Parathyroid adenoma (tissue), 2 donors: ENCODE measurements around the gene PIK3R6.

ENCODE experiments used
- H2AFZ ChIP-seq: fragments of 300-600 bp; sonication (generic); one replicate; pipeline ENCODE4 v1.7.0; 2017; ENCODE audit warnings: antibody characterized with exemption, mild to moderate bottlenecking
- H3K27ac ChIP-seq: fragments of 300-600 bp; sonication (generic); one replicate; pipeline ENCODE4 v1.7.0; 2017
- H3K27me3 ChIP-seq: fragments of 300-600 bp; sonication (generic); one replicate; pipeline ENCODE4 v1.7.0; 2017; ENCODE audit warnings: low read length; ENCODE audit not compliant: control insufficient read depth, insufficient read depth
- H3K36me3 ChIP-seq: fragments of 300-600 bp; sonication (generic); one replicate; pipeline ENCODE4 v1.7.0; 2017; ENCODE audit warnings: low read length; ENCODE audit not compliant: control insufficient read depth, insufficient read depth
- H3K4me1 ChIP-seq: fragments of 300-600 bp; sonication (generic); one replicate; pipeline ENCODE4 v1.7.0; 2017; ENCODE audit warnings: control low read depth
- H3K4me2 ChIP-seq: fragments of 300-600 bp; sonication (generic); one replicate; pipeline ENCODE4 v1.7.0; 2017; ENCODE audit warnings: low read length
- H3K4me3 ChIP-seq: fragments of 300-600 bp; sonication (generic); one replicate; pipeline ENCODE4 v1.7.0; 2017; ENCODE audit warnings: low read depth, low read length
- H3K79me2 ChIP-seq: fragments of 300-600 bp; sonication (generic); one replicate; pipeline ENCODE4 v1.7.0; 2017; ENCODE audit warnings: control low read depth
- H3K9ac ChIP-seq: fragments of 300-600 bp; sonication (generic); one replicate; pipeline ENCODE4 v1.7.0; 2017; ENCODE audit warnings: mild to moderate bottlenecking
- H3K9me3 ChIP-seq: fragments of 300-600 bp; sonication (generic); one replicate; pipeline ENCODE4 v1.7.0; 2017; ENCODE audit warnings: low read length; ENCODE audit not compliant: control insufficient read depth
- CTCF ChIP-seq: fragments of 300-600 bp; sonication (generic); IDR thresholded peaks from one replicate; pipeline ENCODE4 v1.7.0; 2017; ENCODE audit warnings: antibody characterized with exemption, mild to moderate bottlenecking
- donor health status: primary hyperparathyroidism.

The PIK3R6 gene

GRCh38 chr17:8782176-8782575, 85.3 kb downstream of the PIK3R6 start:
- no peak overlapping the region for H3K4me2 ChIP-seq
- no peak overlapping the region for H3K9ac ChIP-seq
- no peaks in the 10 kb centered on the region for H3K36me3 ChIP-seq
- TF ChIP-seq CTCF: no peak
- H3K4me3 ChIP-seq: no peak overlapping the region
- H3K27me3 ChIP-seq: no peaks in the 10 kb centered on the region
- H3K9me3 ChIP-seq: no peaks in the 10 kb centered on the region
- H2AFZ ChIP-seq: no peak overlapping the region
- no peaks in the 10 kb centered on the region for H3K79me2 ChIP-seq
- H3K4me1 ChIP-seq: peaks cover 4% of the 10 kb centered on the region
- no peak overlapping the region for H3K27ac ChIP-seq

DNA sequence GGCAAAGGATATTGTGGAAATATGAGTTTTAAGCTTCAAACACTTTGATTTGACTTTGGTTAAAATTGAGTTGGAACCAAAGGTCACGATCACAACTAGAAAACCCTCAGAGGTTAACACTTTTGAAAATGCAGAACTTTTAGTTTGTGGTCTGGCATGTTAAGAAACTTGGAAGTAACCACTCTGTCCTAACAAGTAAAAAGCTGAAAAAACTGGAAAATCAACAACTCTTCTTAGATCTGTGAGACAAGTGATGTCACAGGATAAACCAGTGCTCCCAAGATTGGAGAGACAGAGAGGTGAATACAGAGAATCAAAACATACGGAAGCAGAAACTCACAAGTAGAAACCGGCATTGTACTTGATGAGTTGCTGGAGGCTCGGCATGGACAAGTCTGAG, 85.7 kb downstream of the PIK3R6 start:
- Histone ChIP-seq H3K36me3 (no peaks in the 10 kb centered on the region), H3K4me1 (peaks cover 4% of the 10 kb centered on the region), H3K4me2 (no peak overlapping the region), H3K27me3 (no peaks in the 10 kb centered on the region), H2AFZ (no peak overlapping the region), H3K27ac (no peak overlapping the region), H3K9me3 (no peaks in the 10 kb centered on the region), H3K79me2 (no peaks in the 10 kb centered on the region), H3K4me3 (no peak overlapping the region), H3K9ac (no peak overlapping the region)
- TF ChIP-seq CTCF: no peak

GRCh38 chr17:8776881-8777280, 90.6 kb downstream of the PIK3R6 start:
- no peaks in the 10 kb centered on the region for H3K36me3 ChIP-seq
- TF ChIP-seq CTCF: no peak

GRCh38 chr17:8776248-8776647, 91.2 kb downstream of the PIK3R6 start:
- no peaks in the 10 kb centered on the region for H3K36me3 ChIP-seq
- H3K9ac ChIP-seq: no peak overlapping the region
- no peak overlapping the region for H3K4me2 ChIP-seq
- H3K27ac ChIP-seq: no peak overlapping the region
- H3K79me2 ChIP-seq: no peaks in the 10 kb centered on the region
- no peaks in the 10 kb centered on the region for H3K4me1 ChIP-seq
- H3K27me3 ChIP-seq: no peaks in the 10 kb centered on the region
- no peaks in the 10 kb centered on the region for H3K9me3 ChIP-seq
- no peak overlapping the region for H2AFZ ChIP-seq
- no peak for TF ChIP-seq CTCF
- H3K4me3 ChIP-seq: no peak overlapping the region

More at GRCh38 chr17:8776881-8777280, 90.6 kb downstream of the PIK3R6 start:
- Histone ChIP-seq H3K27me3 (no peaks in the 10 kb centered on the region), H3K27ac (no peak overlapping the region), H3K4me2 (no peak overlapping the region), H3K4me3 (no peak overlapping the region), H2AFZ (no peak overlapping the region), H3K79me2 (no peaks in the 10 kb centered on the region), H3K9ac (no peak overlapping the region), H3K9me3 (no peaks in the 10 kb centered on the region), H3K4me1 (no peaks in the 10 kb centered on the region)

DNA sequence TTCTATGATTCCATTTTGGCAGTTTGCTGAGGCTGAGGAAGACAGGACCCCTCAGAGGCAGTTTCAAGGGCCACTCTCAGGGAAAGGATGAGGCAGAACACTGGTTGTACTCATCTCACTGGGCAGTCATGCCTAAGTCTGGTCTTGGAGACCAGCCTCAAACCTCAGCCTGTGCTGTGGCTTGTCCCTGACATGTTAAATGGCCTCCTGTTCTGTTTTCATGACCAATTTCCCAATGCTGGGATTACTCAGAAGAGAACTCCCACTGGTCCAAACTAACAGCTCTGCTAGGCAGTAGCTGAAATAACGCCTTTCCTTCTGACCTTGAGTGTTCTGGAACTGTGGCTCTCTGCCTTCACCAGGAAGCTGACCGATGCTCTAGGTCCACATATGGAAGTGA, 100.7 kb downstream of the PIK3R6 start:
- Histone ChIP-seq H2AFZ (no peak overlapping the region), H3K4me2 (no peak overlapping the region), H3K9ac (no peak overlapping the region), H3K4me3 (no peak overlapping the region), H3K36me3 (no peaks in the 10 kb centered on the region), H3K4me1 (no peaks in the 10 kb centered on the region), H3K27ac (no peak overlapping the region), H3K9me3 (no peaks in the 10 kb centered on the region), H3K79me2 (no peaks in the 10 kb centered on the region), H3K27me3 (no peaks in the 10 kb centered on the region)
- TF ChIP-seq CTCF: no peak
